K562 treated with DMSO at 1 percent for 4 hours (cell line): ENCODE results near the gene MFN1. TPM values are rescaled to one million over a fixed set of nuclear protein-coding genes. Genes with fewer than 3 reads are reported as not detected.

Experiments
- total RNA-seq: library from RNA; unstranded; fragments of 300-600 nt; gene quantifications from 2 replicates; pipeline ENCODE4 v1.2.3, GENCODE V29; 2022; ENCODE audit not compliant: insufficient read depth

Gene MFN1
- 9.5 and 13.3 TPM in 2 replicates for total RNA-seq

GRCh38 chr3:179347345-179348194 lies at the start of gene MFN1:
TSS of gene MFN1 (plus strand) at chr3:179347709. CDS start at chr3:179348852, 1,143 bp downstream.

GRCh38 chr3:179322286-179323196 lies 25.0 kb upstream of the MFN1 start, which contains the start of gene ZNF639:
TSS of gene ZNF639 (plus strand) at chr3:179323031. CDS start at chr3:179328294, 5,263 bp downstream.

Other genes with a start within 250 kb of the MFN1 start
- gene PIK3CA, start 199.4 kb upstream of the MFN1 start, total RNA-seq, result 5.8 and 12.3 TPM in 2 replicates
- gene KCNMB3, start 96.6 kb upstream of the MFN1 start, total RNA-seq, result 6.4 and 8.0 TPM in 2 replicates
- gene ZNF639, start 24.7 kb upstream of the MFN1 start, total RNA-seq, result 13.1 and 18.4 TPM in 2 replicates
- gene GNB4, start 103.8 kb downstream of the MFN1 start, total RNA-seq, result 4.7 and 6.0 TPM in 2 replicates
- gene ACTL6A, start 215.2 kb downstream of the MFN1 start, total RNA-seq, result 55.8 and 63.9 TPM in 2 replicates